ENCODE measurements around the gene MAGEF1.

GRCh38 chr3:184728010-184728527, 16.2 kb upstream of the MAGEF1 start:
- TF ChIP-seq CTCF (IDR thresholded peaks at IDR 0.05; ENCODE audit: insufficient read depth, low read depth, low read length) (no peak), EZH2 (IDR thresholded peaks at IDR 0.05; ENCODE audit: insufficient read depth, low read length) (no peak)

All from astrocyte (in vitro differentiated cells and primary cell).